Stimulated activated CD8-positive, alpha-beta memory T cell treated with anti-CD3 and anti-CD28 coated beads, Interleukin-15, amount 100 ng/mL, for 24 hours (primary cell): Measurements from ENCODE around the gene TEKT2.

ENCODE experiments used
- DNase-seq: peaks from one replicate; pipeline ENCODE4 v3.0.0-alpha.2; 2020; ENCODE audit warnings: low read depth

The TEKT2 gene

DNA sequence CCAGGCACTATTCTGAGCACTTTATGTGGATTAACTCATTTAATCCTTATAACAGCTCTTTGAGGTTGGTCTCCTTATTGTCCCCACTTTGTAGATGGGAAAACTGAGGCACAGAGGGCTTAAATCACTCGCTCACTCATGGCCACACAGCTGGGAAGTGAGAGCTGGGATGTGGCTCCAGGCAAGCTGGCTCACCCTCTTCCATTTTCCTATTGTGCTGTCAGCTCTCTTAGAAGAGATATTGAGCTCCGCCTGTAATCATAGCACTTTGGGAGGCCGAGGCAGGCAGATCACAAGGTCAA lies 45.0 kb downstream of the TEKT2 start:
- DNase-seq = no peak

GRCh38 chr1:36132029-36132428 lies 48.1 kb downstream of the TEKT2 start:
- no peak for DNase-seq

DNA sequence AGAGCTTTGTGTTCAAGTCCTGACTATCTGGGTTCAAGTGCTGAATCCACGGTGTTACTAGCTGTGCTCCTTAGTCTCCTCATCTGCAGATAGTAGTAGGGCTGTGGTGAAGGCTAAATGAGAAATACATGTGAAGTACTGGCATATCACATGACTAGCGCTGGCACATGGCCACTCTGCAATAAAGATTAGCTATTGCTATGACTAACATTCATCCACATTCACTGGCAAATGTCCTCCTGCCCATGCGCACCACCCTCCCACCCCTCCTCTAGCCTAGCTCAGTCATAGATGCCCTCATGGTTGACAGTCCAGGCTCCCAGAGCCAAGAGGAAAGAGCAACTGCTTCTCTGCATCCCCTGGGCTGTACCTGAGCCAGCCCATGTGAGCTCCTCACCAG lies 49.6 kb downstream of the TEKT2 start:
- no peak for DNase-seq

GRCh38 chr1:36134031-36134430 lies 50.1 kb downstream of the TEKT2 start:
- DNase-seq = no peak

- DNase-seq = no peak
Observed at GRCh38 chr1:36134505-36135329, 50.8 kb downstream of the TEKT2 start.

DNA sequence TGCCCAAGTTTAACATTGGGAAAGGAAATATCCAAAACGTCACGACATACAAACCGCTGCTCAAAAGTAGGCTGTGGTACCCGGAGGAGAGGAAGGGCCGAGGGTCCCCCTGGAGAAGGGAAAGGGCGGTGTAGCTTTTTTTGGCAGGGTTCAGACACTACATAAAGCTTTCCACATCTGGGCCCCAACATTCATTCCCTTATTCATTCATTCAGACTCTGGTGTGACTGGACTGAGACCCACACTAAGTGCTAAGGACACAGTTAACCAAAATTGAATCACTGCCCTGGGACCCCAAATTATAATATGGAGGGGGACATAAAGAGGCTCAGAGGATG lies 51.4 kb downstream of the TEKT2 start:
- no peak for DNase-seq

GRCh38 chr1:36135796-36136195 lies 51.9 kb downstream of the TEKT2 start:
- DNase-seq = no peak

- no peak for DNase-seq
Observed at GRCh38 chr1:36136535-36136934, 52.6 kb downstream of the TEKT2 start.

GRCh38 chr1:36137226-36137625 lies 53.3 kb downstream of the TEKT2 start:
- no peak for DNase-seq

DNA sequence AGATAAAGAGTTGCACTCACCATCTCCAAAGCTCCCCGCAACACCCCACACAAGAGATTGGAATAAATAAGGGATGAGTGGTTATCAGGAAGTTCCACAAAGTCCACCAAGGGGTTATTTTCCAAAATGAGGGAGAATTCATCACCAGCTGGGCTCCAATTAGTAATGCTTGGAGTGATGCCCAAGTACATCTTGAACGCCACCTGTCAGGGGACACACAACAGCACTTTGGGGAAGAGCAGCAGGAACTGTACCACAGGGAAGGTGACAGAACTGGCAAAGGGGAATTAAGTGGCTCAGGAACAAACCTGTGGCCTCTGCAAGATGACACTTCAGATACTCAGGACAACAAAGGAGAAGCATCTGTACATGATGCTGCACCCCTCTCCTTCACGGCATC lies 53.9 kb downstream of the TEKT2 start:
- no peak for DNase-seq
